ENCODE data around the gene OR10G2.

Gene OR10G2

GRCh38 chr14:21634840-21635239, at the start of gene OR10G2:
TSS of gene OR10G2 (minus strand) at chr14:21634940. CDS start at chr14:21634842, 98 bp downstream.
- no peaks in the 10 kb centered on the region for H3K9me3 Mint-ChIP-seq
- H3K4me3 Mint-ChIP-seq, result no peak within 1 kb of the TSS
- peaks cover 6% of the 10 kb centered on the region for H3K27me3 Mint-ChIP-seq
- no peaks in the 10 kb centered on the region for H3K4me1 Mint-ChIP-seq
- H3K27ac Mint-ChIP-seq, result no peak within 1 kb of the TSS
- no peaks in the 10 kb centered on the region for H3K36me3 Mint-ChIP-seq

GRCh38 chr14:21680072-21680471, 45.3 kb upstream of the OR10G2 start:
- Mint-ChIP-seq H3K36me3 (no peaks in the 10 kb centered on the region), H3K4me3 (no peak overlapping the region), H3K27me3 (peaks cover 24% of the 10 kb centered on the region), H3K9me3 (no peaks in the 10 kb centered on the region), H3K4me1 (no peaks in the 10 kb centered on the region), H3K27ac (no peak overlapping the region)

GRCh38 chr14:21675566-21675965, 40.8 kb upstream of the OR10G2 start:
- H3K4me1 Mint-ChIP-seq, result no peaks in the 10 kb centered on the region
- no peak overlapping the region for H3K4me3 Mint-ChIP-seq
- H3K9me3 Mint-ChIP-seq, result no peaks in the 10 kb centered on the region
- H3K27ac Mint-ChIP-seq, result no peak overlapping the region
- H3K36me3 Mint-ChIP-seq, result no peaks in the 10 kb centered on the region
- H3K27me3 Mint-ChIP-seq, result peaks cover 15% of the 10 kb centered on the region

GRCh38 chr14:21673718-21674117, 39.0 kb upstream of the OR10G2 start, which contains the start of gene OR4E1:
TSS of gene OR4E1 (minus strand) at chr14:21673818. CDS start at chr14:21670935, 2,883 bp downstream.
- peaks cover 18% of the 10 kb centered on the region for H3K27me3 Mint-ChIP-seq

GRCh38 chr14:21672116-21672515, 37.4 kb upstream of the OR10G2 start:
- Mint-ChIP-seq H3K36me3 (no peaks in the 10 kb centered on the region), H3K4me1 (no peaks in the 10 kb centered on the region), H3K4me3 (no peak overlapping the region), H3K27me3 (peaks cover 15% of the 10 kb centered on the region), H3K27ac (no peak overlapping the region), H3K9me3 (no peaks in the 10 kb centered on the region)

More at GRCh38 chr14:21673718-21674117, 39.0 kb upstream of the OR10G2 start, which contains the start of gene OR4E1:
- no peaks in the 10 kb centered on the region for H3K9me3 Mint-ChIP-seq
- no peaks in the 10 kb centered on the region for H3K4me1 Mint-ChIP-seq
- no peak within 1 kb of the TSS for H3K4me3 Mint-ChIP-seq
- no peak within 1 kb of the TSS for H3K27ac Mint-ChIP-seq
- no peaks in the 10 kb centered on the region for H3K36me3 Mint-ChIP-seq

- no peaks in the 10 kb centered on the region for H3K9me3 Mint-ChIP-seq
- peaks cover 15% of the 10 kb centered on the region for H3K27me3 Mint-ChIP-seq
- no peak overlapping the region for H3K27ac Mint-ChIP-seq
- H3K4me3 Mint-ChIP-seq, result no peak overlapping the region
- H3K36me3 Mint-ChIP-seq, result no peaks in the 10 kb centered on the region
- H3K4me1 Mint-ChIP-seq, result no peaks in the 10 kb centered on the region
These were observed 36.6 kb upstream of the OR10G2 start for GRCh38 chr14:21671371-21671770.

- Mint-ChIP-seq H3K27ac (no peak overlapping the region), H3K36me3 (peaks cover 1% of the 10 kb centered on the region), H3K27me3 (peaks cover 18% of the 10 kb centered on the region), H3K4me3 (no peak overlapping the region), H3K9me3 (no peaks in the 10 kb centered on the region), H3K4me1 (no peaks in the 10 kb centered on the region)
These were observed 34.5 kb upstream of the OR10G2 start for GRCh38 chr14:21669284-21669683.

- H3K4me3 Mint-ChIP-seq, result no peak overlapping the region
- no peak overlapping the region for H3K27ac Mint-ChIP-seq
- H3K9me3 Mint-ChIP-seq, result no peaks in the 10 kb centered on the region
- H3K27me3 Mint-ChIP-seq, result peaks cover 21% of the 10 kb centered on the region
- H3K36me3 Mint-ChIP-seq, result peaks cover 2% of the 10 kb centered on the region
- H3K4me1 Mint-ChIP-seq, result no peaks in the 10 kb centered on the region
These were observed 33.6 kb upstream of the OR10G2 start for GRCh38 chr14:21668377-21668776.

- no peaks in the 10 kb centered on the region for H3K36me3 Mint-ChIP-seq
- H3K27me3 Mint-ChIP-seq, result peaks cover 9% of the 10 kb centered on the region
- no peaks in the 10 kb centered on the region for H3K9me3 Mint-ChIP-seq
- H3K27ac Mint-ChIP-seq, result no peak overlapping the region
- no peaks in the 10 kb centered on the region for H3K4me1 Mint-ChIP-seq
- no peak overlapping the region for H3K4me3 Mint-ChIP-seq
These were observed 22.2 kb upstream of the OR10G2 start for GRCh38 chr14:21656980-21657379.

GRCh38 chr14:21654215-21654614, 19.5 kb upstream of the OR10G2 start:
- H3K27ac Mint-ChIP-seq, result no peak overlapping the region
- H3K9me3 Mint-ChIP-seq, result no peaks in the 10 kb centered on the region
- no peak overlapping the region for H3K4me3 Mint-ChIP-seq
- no peaks in the 10 kb centered on the region for H3K4me1 Mint-ChIP-seq
- H3K36me3 Mint-ChIP-seq, result no peaks in the 10 kb centered on the region
- peaks cover 10% of the 10 kb centered on the region for H3K27me3 Mint-ChIP-seq

GRCh38 chr14:21653331-21653885, 18.7 kb upstream of the OR10G2 start, which contains the start of gene OR4E2:
TSS of gene OR4E2 (plus strand) at chr14:21653835. CDS start at chr14:21665083, 11,248 bp downstream.
- Mint-ChIP-seq H3K9me3 (no peaks in the 10 kb centered on the region), H3K27ac (no peak within 1 kb of the TSS), H3K4me1 (no peaks in the 10 kb centered on the region), H3K27me3 (peaks cover 11% of the 10 kb centered on the region), H3K4me3 (no peak within 1 kb of the TSS), H3K36me3 (no peaks in the 10 kb centered on the region)

- Mint-ChIP-seq H3K27ac (no peak overlapping the region), H3K36me3 (no peaks in the 10 kb centered on the region), H3K27me3 (peaks cover 10% of the 10 kb centered on the region), H3K9me3 (no peaks in the 10 kb centered on the region), H3K4me3 (no peak overlapping the region), H3K4me1 (no peaks in the 10 kb centered on the region)
These were observed 17.6 kb upstream of the OR10G2 start for GRCh38 chr14:21652209-21652808.

- Mint-ChIP-seq H3K27ac (no peak overlapping the region), H3K4me1 (no peaks in the 10 kb centered on the region), H3K4me3 (no peak overlapping the region), H3K27me3 (peaks cover 10% of the 10 kb centered on the region), H3K9me3 (no peaks in the 10 kb centered on the region), H3K36me3 (no peaks in the 10 kb centered on the region)
These were observed 12.6 kb upstream of the OR10G2 start for GRCh38 chr14:21647380-21647779.

GRCh38 chr14:21643407-21643806, 8.7 kb upstream of the OR10G2 start:
- no peak overlapping the region for H3K27ac Mint-ChIP-seq
- H3K4me3 Mint-ChIP-seq, result peak overlapping the region; percentile 36
- peaks cover 6% of the 10 kb centered on the region for H3K4me1 Mint-ChIP-seq
- no peaks in the 10 kb centered on the region for H3K27me3 Mint-ChIP-seq
- H3K9me3 Mint-ChIP-seq, result no peaks in the 10 kb centered on the region
- no peaks in the 10 kb centered on the region for H3K36me3 Mint-ChIP-seq

- Mint-ChIP-seq H3K9me3 (no peaks in the 10 kb centered on the region), H3K36me3 (no peaks in the 10 kb centered on the region), H3K4me3 (peak overlapping the region; percentile 54), H3K4me1 (peaks cover 6% of the 10 kb centered on the region), H3K27me3 (no peaks in the 10 kb centered on the region), H3K27ac (peak overlapping the region; percentile 55)
These were observed 7.9 kb upstream of the OR10G2 start for GRCh38 chr14:21642683-21643082.

GRCh38 chr14:21631084-21631483, 3.7 kb downstream of the OR10G2 start:
- no peak overlapping the region for H3K27ac Mint-ChIP-seq
- peaks cover 6% of the 10 kb centered on the region for H3K27me3 Mint-ChIP-seq
- H3K36me3 Mint-ChIP-seq, result no peaks in the 10 kb centered on the region
- no peak overlapping the region for H3K4me3 Mint-ChIP-seq
- H3K4me1 Mint-ChIP-seq, result no peaks in the 10 kb centered on the region
- H3K9me3 Mint-ChIP-seq, result no peaks in the 10 kb centered on the region

Measured in activated naive CD4-positive, alpha-beta T cell treated with anti-CD3 and anti-CD28 coated beads, Interleukin-2, amount 50 U/mL, for 24 hours (primary cell).